IMR-90 (cell line): ENCODE measurements around the gene HS6ST3. TPM values are rescaled to one million over a fixed set of nuclear protein-coding genes. Genes with fewer than 3 reads are reported as not detected.

Experiments
- ATAC-seq: fragments of 200-7000 bp; cut with Tn5 transposase; 2 replicates; pipeline ENCODE4 v1.9.1; 2020; ENCODE audit warnings: low read depth, mild to moderate bottlenecking, moderate library complexity
- BruUV-seq: library from RNA; stranded (reverse); fragments of 400-500 nt; replicated peaks from 2 replicates; lab custom pipeline; 2021; lab: Mats Ljungman, UMichigan
- CTCF ChIA-PET: fragments of 300-600 bp; formaldehyde crosslinking; extraction: SDS; loops from one replicate; lab custom pipeline; 2021; ENCODE audit warnings: antibody characterized with exemption; lab: Yijun Ruan, JAX
- POLR2A ChIA-PET: fragments of 300-600 bp; sonication (Branson Sonifier 250); formaldehyde crosslinking; loops from one replicate; lab custom pipeline; 2022; ENCODE audit warnings: antibody characterized with exemption; ENCODE audit not compliant: unreplicated experiment; lab: Charles Lee
- DNase-seq: peaks from one replicate; pipeline ENCODE4 v3.0.0; 2013
- H2AFZ ChIP-seq: replicated peaks from 2 replicates; pipeline ENCODE3; 2013; ENCODE audit warnings: low read length, mild to moderate bottlenecking; ENCODE audit not compliant: poor library complexity
- H2AK5ac ChIP-seq: 2 replicates; pipeline ENCODE4 v1.6.1; 2013; ENCODE audit warnings: low read depth, low read length, inconsistent platforms
- H2AK9ac ChIP-seq: replicated peaks from 2 replicates; pipeline ENCODE3; 2013; ENCODE audit warnings: mild to moderate bottlenecking, low read depth, low read length, moderate library complexity; ENCODE audit not compliant: poor library complexity
- H2BK120ac ChIP-seq: 2 replicates; pipeline ENCODE4 v1.6.1; 2013; ENCODE audit warnings: low read depth, low read length, inconsistent platforms
- H2BK15ac ChIP-seq: 3 replicates; pipeline ENCODE4 v1.6.1; 2013; ENCODE audit warnings: low read depth, low read length, inconsistent platforms
- H2BK20ac ChIP-seq: 2 replicates; pipeline ENCODE4 v1.6.1; 2013; ENCODE audit warnings: low read depth, mild to moderate bottlenecking, inconsistent platforms, low read length, moderate library complexity
- H2BK5ac ChIP-seq: 2 replicates; pipeline ENCODE4 v1.6.1; 2013; ENCODE audit warnings: mild to moderate bottlenecking, low read depth, low read length, inconsistent platforms; ENCODE audit not compliant: poor library complexity, severe bottlenecking
- H3K14ac ChIP-seq: replicated peaks from 2 replicates; pipeline ENCODE4 v1.6.1; 2013; ENCODE audit warnings: low read depth, low read length, inconsistent platforms
- H3K18ac ChIP-seq: 2 replicates; pipeline ENCODE4 v1.6.1; 2013; ENCODE audit warnings: low read depth, low read length, control low read depth
- H3K23ac ChIP-seq: 2 replicates; pipeline ENCODE4 v1.6.1; 2013; ENCODE audit warnings: low read depth, low read length, inconsistent platforms
- H3K27ac ChIP-seq: 2 replicates; pipeline ENCODE4 v1.5.1; 2013; ENCODE audit warnings: mild to moderate bottlenecking, control low read depth, low read length; ENCODE audit not compliant: insufficient read depth
- H3K27me3 ChIP-seq: 2 replicates; pipeline ENCODE4 v1.6.1; 2013; ENCODE audit warnings: low read length; ENCODE audit not compliant: control insufficient read depth, insufficient read depth
- H3K36me3 ChIP-seq: 2 replicates; pipeline ENCODE4 v1.6.1; 2013; ENCODE audit warnings: low read length, mixed read lengths; ENCODE audit not compliant: control insufficient read depth, insufficient read depth
- H3K4ac ChIP-seq: 2 replicates; pipeline ENCODE4 v1.6.1; 2013; ENCODE audit warnings: low read depth, low read length, inconsistent platforms
- H3K4me1 ChIP-seq: 2 replicates; pipeline ENCODE4 v1.6.1; 2013; ENCODE audit warnings: low read length, mixed read lengths; ENCODE audit not compliant: control insufficient read depth, insufficient read depth
- H3K4me2 ChIP-seq: 2 replicates; pipeline ENCODE4 v1.6.1; 2013; ENCODE audit warnings: low read depth, mild to moderate bottlenecking, control low read depth, low read length, moderate library complexity
- H3K4me3 ChIP-seq: 2 replicates; pipeline ENCODE4 v1.5.1; 2013; ENCODE audit warnings: low read depth, mild to moderate bottlenecking, control low read depth, low read length, moderate library complexity; ENCODE audit not compliant: insufficient read depth
- H3K56ac ChIP-seq: 2 replicates; pipeline ENCODE4 v1.6.1; 2013; ENCODE audit warnings: low read length, inconsistent platforms; ENCODE audit not compliant: insufficient read depth; ENCODE audit errors: extremely low read depth
- H3K79me1 ChIP-seq, 2 experiments: 2 replicates each; pipeline ENCODE4 v1.6.1; 2013; ENCODE audit warnings: low read length in 2 of 2, inconsistent platforms in 1 of 2, low read depth in 1 of 2
- H3K9ac ChIP-seq: 2 replicates; pipeline ENCODE4 v1.6.1; 2013; ENCODE audit warnings: low read depth, low read length, control low read depth
- H3K9me1 ChIP-seq: 2 replicates; pipeline ENCODE4 v1.6.1; 2013; ENCODE audit warnings: low read length, inconsistent platforms; ENCODE audit not compliant: insufficient read depth
- H3K9me3 ChIP-seq: 2 replicates; pipeline ENCODE4 v1.6.1; 2013; ENCODE audit warnings: low read length; ENCODE audit not compliant: control insufficient read depth, insufficient read depth
- H4K20me1 ChIP-seq: 2 replicates; pipeline ENCODE4 v1.6.1; 2013; ENCODE audit warnings: low read length, inconsistent platforms; ENCODE audit not compliant: insufficient read depth
- H4K5ac ChIP-seq: 2 replicates; pipeline ENCODE4 v1.6.1; 2013; ENCODE audit warnings: mild to moderate bottlenecking, low read depth, low read length, control low read depth
- H4K8ac ChIP-seq, 2 experiments: 2 replicates each; pipeline ENCODE4 v1.6.1; 2013; ENCODE audit warnings: low read depth in 2 of 2, low read length in 2 of 2, control low read depth in 1 of 2, inconsistent platforms in 1 of 2
- H4K91ac ChIP-seq: 2 replicates; pipeline ENCODE4 v1.6.1; 2013; ENCODE audit warnings: low read depth, low read length, inconsistent platforms; ENCODE audit not compliant: insufficient read depth
- CEBPB ChIP-seq: IDR thresholded peaks from 2 replicates; pipeline ENCODE4 v1.6.1; 2012; ENCODE audit warnings: low read depth, low read length, improper control_type of control experiment
- CTCF ChIP-seq: conservative IDR thresholded peaks from 2 replicates; pipeline ENCODE4 v1.5.1; 2012; ENCODE audit warnings: mild to moderate bottlenecking, low read depth, low read length, improper control_type of control experiment
- FOS ChIP-seq: fragments of 150-350 bp; IDR thresholded peaks from 2 replicates; pipeline ENCODE4 v1.6.1; 2016; ENCODE audit warnings: low read depth, low read length
- MXI1 ChIP-seq: IDR thresholded peaks from 2 replicates; pipeline ENCODE4 v1.6.1; 2012; ENCODE audit warnings: low read depth, mild to moderate bottlenecking, low read length, moderate library complexity, borderline replicate concordance
- RCOR1 ChIP-seq: IDR thresholded peaks from 2 replicates; pipeline ENCODE4 v1.6.1; 2012; ENCODE audit warnings: mild to moderate bottlenecking, low read length, improper control_type of control experiment; ENCODE audit not compliant: insufficient replicate concordance
- SMC3 ChIP-seq: fragments of 150-350 bp; IDR thresholded peaks from 2 replicates; pipeline ENCODE4 v1.6.1; 2016; ENCODE audit warnings: low read depth, mild to moderate bottlenecking, antibody characterized with exemption, low read length, moderate library complexity
- WGBS, 2 experiments: methylation state at CpG; one replicate each; pipeline versions ENCODE4 v1.1.5 to v1.1.7; 2013; ENCODE audit warnings: missing lambda C conversion rate in 2 of 2; ENCODE audit not compliant: insufficient read length in 1 of 2; ENCODE audit errors: extremely low coverage in 2 of 2; 5-methylcytosine and 5-hydroxymethylcytosine counted together
- dilution Hi-C: fragments of 300-500 bp; cut with HindIII; formaldehyde crosslinking; loops from one replicate; pipeline ENCODE4 v1.14.3; 2018; ENCODE audit warnings: low sequenced_read_pairs; ENCODE audit not compliant: unreplicated experiment
- in situ Hi-C: fragments of 300-500 bp; cut with MboI; formaldehyde crosslinking; loops from 3 replicates; pipeline ENCODE4 v1.14.3; 2019; ENCODE audit warnings: low sequenced_read_pairs, inconsistent platforms, mixed read lengths
- intact Hi-C: fragments of 100-400 bp; cut with micrococcal nuclease; formaldehyde crosslinking; loops from 2 replicates; pipeline ENCODE4 v1.10.0; 2022
- polyA plus RNA-seq, 3 experiments: library from polyadenylated mRNA; depleted of rRNA; stranded (reverse); fragments of >200 nt; gene quantifications; 2 replicates each; pipeline ENCODE4 v1.2.3, GENCODE V29; 2012; ENCODE audit warnings: low replicate concordance in 1 of 3
- total RNA-seq: library from RNA; depleted of rRNA; stranded (reverse); fragments of >200 nt; gene quantifications from 2 replicates; pipeline ENCODE4 v1.2.3, GENCODE V29; 2012

Gene HS6ST3
- total and polyA plus RNA-seq, 2 of the 4 experiments (the other 2 are of a cell fraction) = not detected

DNA sequence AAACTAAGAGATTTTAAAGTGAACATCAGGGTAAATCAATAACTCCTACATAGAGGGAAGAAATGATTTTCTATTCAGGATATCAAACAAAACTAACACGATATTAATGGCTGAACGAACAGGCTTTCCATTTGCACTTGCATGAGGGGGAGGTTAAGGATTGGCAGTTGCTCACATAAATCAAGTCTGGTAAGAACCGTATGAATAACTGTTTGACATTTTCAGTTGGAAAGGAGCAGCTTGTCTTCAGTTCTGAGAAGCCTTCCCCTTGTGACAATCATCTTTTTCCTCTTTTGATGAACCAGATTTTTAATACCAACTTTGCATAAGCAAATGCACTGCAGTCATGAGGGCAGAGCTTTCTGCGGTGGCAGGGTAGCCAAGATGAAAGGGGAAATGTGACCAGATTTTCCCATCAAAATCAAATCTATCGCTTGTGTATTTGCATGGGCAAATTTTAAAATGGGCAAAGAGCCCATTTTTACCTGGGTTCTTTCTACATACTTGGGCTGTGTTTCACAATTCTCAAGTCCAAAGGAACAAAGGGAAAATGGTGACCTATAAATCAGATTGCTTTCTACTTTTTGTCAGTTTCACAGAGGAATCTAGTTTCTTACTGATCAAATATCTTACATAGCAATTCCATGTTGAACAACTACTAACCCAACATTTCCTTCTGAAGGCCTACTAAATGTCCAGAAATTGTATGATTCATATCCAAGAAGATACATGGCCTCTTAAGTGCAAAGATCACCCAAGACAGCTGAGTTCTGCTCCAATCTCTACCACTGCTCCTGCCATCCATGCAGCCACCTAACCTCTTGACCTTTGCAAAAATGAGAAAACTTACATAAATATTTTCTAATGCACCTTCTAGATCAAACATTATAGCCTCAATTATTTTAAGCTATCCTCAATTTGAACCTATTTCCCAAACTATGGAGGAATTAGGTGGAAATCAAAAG is 654.7 kb downstream of the HS6ST3 start:
- Histone ChIP-seq H4K91ac (no peak overlapping the region), H3K9me1 (no peaks in the 10 kb centered on the region), H3K4me3 (no peak overlapping the region), H3K79me1 (no peaks in the 10 kb centered on the region), H2BK20ac (no peak overlapping the region), H2BK15ac (no peak overlapping the region), H2AFZ (no peak overlapping the region), H3K4ac (no peak overlapping the region), H3K23ac (no peak overlapping the region), H2AK5ac (no peak overlapping the region), H4K20me1 (no peaks in the 10 kb centered on the region), H3K27me3 (no peaks in the 10 kb centered on the region), H4K5ac (no peak overlapping the region), H3K36me3 (no peaks in the 10 kb centered on the region), H4K8ac (no peak overlapping the region), H3K18ac (no peak overlapping the region), H2AK9ac (no peak overlapping the region), H2BK120ac (no peak overlapping the region), H3K4me1 (no peaks in the 10 kb centered on the region), H3K14ac (no peak overlapping the region), H3K9ac (no peak overlapping the region), H3K27ac (no peak overlapping the region), H3K56ac (no peak overlapping the region), H2BK5ac (no peak overlapping the region), H3K4me2 (no peak overlapping the region), H3K9me3 (no peaks in the 10 kb centered on the region)
- dilution Hi-C loops = no loop called here
- TF ChIP-seq CTCF (no peak), FOS (no peak), CEBPB (no peak), MXI1 (no peak), RCOR1 (no peak), SMC3 (no peak)
- no TSS peak for BruUV-seq
- POLR2A ChIA-PET = no interaction called here
- DNase-seq (no peak), ATAC-seq (no peak)
- in situ Hi-C loops = no loop called here
- CTCF ChIA-PET = interaction anchor here (0.7 kb wide), 2 partner anchors 240 to 246 kb away, joined by 3 to 4 read pairs; no protein-coding TSS in a partner anchor
- intact Hi-C loops = no loop called here
- no CpG with 5 or more reads among the region's 5 CpGs for WGBS, 2 experiments
